ENCODE data around the gene ADAMTSL4.

ADAMTSL4 gene

DNA sequence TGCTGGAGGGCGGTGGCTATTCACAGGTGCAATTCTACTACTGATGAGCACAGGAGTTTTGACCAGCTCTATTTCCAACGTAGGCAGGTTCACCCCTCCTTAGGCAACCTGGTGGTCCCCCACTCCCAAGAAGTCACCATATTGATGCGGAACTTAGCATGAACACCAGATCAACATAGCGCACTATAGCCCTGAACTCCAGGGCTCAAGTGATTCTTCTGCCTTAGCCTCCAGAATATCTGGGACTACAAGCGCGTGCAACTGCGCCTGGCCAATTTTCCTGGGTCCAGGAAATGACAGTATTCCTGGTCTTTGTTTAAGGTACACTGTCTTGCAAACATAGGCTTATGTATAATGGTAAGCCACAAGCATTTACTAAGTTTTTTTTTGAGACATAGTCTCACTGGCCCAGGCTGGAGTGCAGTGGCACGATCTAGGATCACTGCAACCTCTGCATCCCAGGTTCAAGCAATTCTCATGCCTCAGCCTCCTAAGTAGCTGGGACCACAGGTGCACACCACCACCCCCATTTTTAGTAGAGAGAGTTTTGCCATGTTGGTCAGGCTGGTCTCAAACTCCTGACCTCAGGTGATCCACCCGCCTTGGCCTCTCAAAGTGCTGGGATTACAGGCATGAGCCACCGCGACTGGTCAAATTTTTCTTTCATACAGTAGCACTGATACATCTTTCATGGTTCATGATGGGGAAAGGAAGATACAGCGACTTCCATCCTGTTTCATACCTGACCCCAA, 17.6 kb downstream of the ADAMTSL4 start:
- peak overlapping the region; percentile 97 for H3K27ac ChIP-seq (ENCODE audit: low read length, poor library complexity, severe bottlenecking)
- no peak overlapping the region for H2AFZ ChIP-seq (ENCODE audit: low read depth, low read length)

DNA sequence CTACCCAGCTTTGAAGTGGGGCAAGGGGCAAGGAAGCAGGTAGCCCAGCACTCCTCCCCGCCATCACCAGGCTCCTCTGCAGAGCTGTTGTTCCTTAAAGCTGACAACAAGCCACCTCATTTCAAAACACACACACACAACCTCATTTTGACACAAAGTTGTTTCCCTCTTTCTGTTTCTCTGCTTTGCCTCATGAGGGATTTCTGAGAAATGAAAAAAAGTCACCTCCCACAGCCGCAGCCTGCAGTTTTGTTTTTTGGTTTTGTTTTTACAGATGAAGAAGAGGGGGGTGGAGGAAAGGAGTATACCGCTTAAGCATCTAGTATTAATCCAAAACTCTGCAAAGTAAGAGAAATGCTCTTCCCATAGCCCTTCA, 18.1 kb downstream of the ADAMTSL4 start:
- DNase-seq: peak; percentile 78

More for the DNA sequence above, 17.6 kb downstream of the ADAMTSL4 start:
- no peaks in the 10 kb centered on the region for H3K79me1 ChIP-seq (replicated peaks; ENCODE audit: low read length, poor library complexity, severe bottlenecking)
- H3K9ac ChIP-seq (ENCODE audit: low read length): peak overlapping the region; percentile 86
- peaks cover 52% of the 10 kb centered on the region for H3K4me1 ChIP-seq (ENCODE audit: control insufficient read depth, insufficient read depth, low read depth, low read length)
- H2AK5ac ChIP-seq (ENCODE audit: low read length, severe bottlenecking): peak overlapping the region; percentile 99
- peak overlapping the region; percentile 93 to 94 for H3K18ac ChIP-seq (ENCODE audit: low read depth in 1 of 2, low read length in 2 of 2)
- peak; percentile 65 for DNase-seq
- H3K36me3 ChIP-seq (ENCODE audit: control insufficient read depth in 1 of 2, insufficient read depth in 2 of 2, low read depth in 1 of 2, low read length in 2 of 2): peaks cover 5 to 7% of the 10 kb centered on the region in 2 experiments
- H3K23ac ChIP-seq (ENCODE audit: low read length in 2 of 2): no peak overlapping the region
- H2BK120ac ChIP-seq (ENCODE audit: low read depth, low read length): peak overlapping the region; percentile 59
- H2BK15ac ChIP-seq (ENCODE audit: low read depth, poor library complexity, severe bottlenecking): peak overlapping the region; percentile 97
- WGBS: 95% methylated on average over 11 of the region's 12 CpGs
- H3K9me3 ChIP-seq (ENCODE audit: control insufficient read depth, low read length): no peaks in the 10 kb centered on the region
- peak overlapping the region; percentile 50 for H4K8ac ChIP-seq (ENCODE audit: low read length)
- H3K14ac ChIP-seq (ENCODE audit: low read length in 2 of 2): peak overlapping the region in 1 of 2 experiments; percentile 90
- H3K4me2 ChIP-seq (ENCODE audit: low read length, poor library complexity, severe bottlenecking): peak overlapping the region; percentile 84
- H2BK5ac ChIP-seq (ENCODE audit: low read depth, low read length, poor library complexity, severe bottlenecking): peak overlapping the region; percentile 88
- peak overlapping the region; percentile 90 for H4K91ac ChIP-seq (ENCODE audit: low read length)
- peak overlapping the region; percentile 65 to 85 for H3K4ac ChIP-seq (ENCODE audit: low read depth in 1 of 2, low read length in 2 of 2)
- peak overlapping the region in 1 of 2 experiments; percentile 48 for H3K4me3 ChIP-seq (ENCODE audit: insufficient read depth in 1 of 2, low read depth in 1 of 2, low read length in 2 of 2)
- no peaks in the 10 kb centered on the region for H3K27me3 ChIP-seq (ENCODE audit: control insufficient read depth in 1 of 2, insufficient read depth in 1 of 2, low read length in 2 of 2)
- peak overlapping the region; percentile 77 to 86 for H2BK12ac ChIP-seq (ENCODE audit: low read length in 2 of 2)

DNA sequence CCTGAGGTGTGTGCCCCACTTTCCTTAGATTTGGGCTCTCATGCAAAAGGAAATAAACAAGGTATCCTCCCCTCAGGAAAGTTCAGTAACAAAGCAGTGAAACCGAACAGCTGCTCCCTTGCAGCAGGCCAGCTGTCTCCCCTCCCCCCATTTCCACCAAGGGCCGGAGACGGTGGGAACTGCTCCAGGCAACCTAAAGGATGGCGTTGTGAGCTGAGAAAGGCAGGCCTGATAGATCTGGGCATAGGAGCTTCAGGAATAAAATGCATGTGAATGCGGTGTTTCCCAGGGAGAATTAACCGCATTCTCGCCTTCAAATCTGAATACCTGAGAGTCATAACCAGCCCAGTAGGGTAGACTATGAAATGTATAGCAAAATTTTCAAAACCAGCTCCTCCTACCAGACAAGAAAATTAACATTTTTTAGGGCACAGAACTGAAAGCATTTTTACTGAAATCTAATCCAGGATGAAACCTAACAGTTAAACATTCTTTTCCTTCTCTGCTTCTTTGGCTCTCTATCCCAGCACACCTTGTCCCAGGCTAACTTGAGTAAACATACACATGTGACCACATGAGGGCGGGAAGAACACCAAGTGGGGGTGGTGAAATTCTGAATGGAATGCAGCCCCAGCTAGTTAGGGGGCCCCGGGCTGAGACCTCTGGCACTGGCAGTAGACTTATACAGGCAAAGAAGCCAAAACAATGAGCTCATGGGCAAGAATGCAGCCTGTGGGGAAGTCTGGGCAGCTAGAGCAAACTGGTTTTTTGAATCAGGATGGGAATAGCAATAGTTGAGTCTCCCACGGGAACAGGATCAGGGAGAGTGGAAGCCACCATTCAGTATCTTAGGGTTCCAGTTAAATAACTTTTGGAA, 18.7 kb downstream of the ADAMTSL4 start:
- Histone ChIP-seq H3K4me1 (ENCODE audit: control insufficient read depth, insufficient read depth, low read depth, low read length) (peaks cover 47% of the 10 kb centered on the region), H3K23ac (ENCODE audit: low read length in 2 of 2) (no peak overlapping the region), H3K9me3 (ENCODE audit: control insufficient read depth, low read length) (no peaks in the 10 kb centered on the region), H2AK5ac (ENCODE audit: low read length, severe bottlenecking) (peak overlapping the region; percentile 99), H3K36me3 (ENCODE audit: control insufficient read depth in 1 of 2, insufficient read depth in 2 of 2, low read depth in 1 of 2, low read length in 2 of 2) (peaks cover 13 to 17% of the 10 kb centered on the region in 2 experiments), H3K4me3 (ENCODE audit: insufficient read depth in 1 of 2, low read depth in 1 of 2, low read length in 2 of 2) (peak overlapping the region in 1 of 2 experiments; percentile 48), H2BK120ac (ENCODE audit: low read depth, low read length) (peak overlapping the region; percentile 59), H3K14ac (ENCODE audit: low read length in 2 of 2) (peak overlapping the region in 1 of 2 experiments; percentile 55), H2BK15ac (ENCODE audit: low read depth, poor library complexity, severe bottlenecking) (peak overlapping the region; percentile 85), H3K27me3 (ENCODE audit: control insufficient read depth in 1 of 2, insufficient read depth in 1 of 2, low read length in 2 of 2) (no peaks in the 10 kb centered on the region), H3K4ac (ENCODE audit: low read depth in 1 of 2, low read length in 2 of 2) (peak overlapping the region; percentile 73 to 75), H3K79me1 (replicated peaks; ENCODE audit: low read length, poor library complexity, severe bottlenecking) (no peaks in the 10 kb centered on the region), H3K9ac (ENCODE audit: low read length) (peak overlapping the region; percentile 86), H4K91ac (ENCODE audit: low read length) (peak overlapping the region; percentile 77), H4K8ac (ENCODE audit: low read length) (peak overlapping the region; percentile 80), H2BK5ac (ENCODE audit: low read depth, low read length, poor library complexity, severe bottlenecking) (peak overlapping the region; percentile 88), H3K4me2 (ENCODE audit: low read length, poor library complexity, severe bottlenecking) (peak overlapping the region; percentile 84), H2BK12ac (ENCODE audit: low read length in 2 of 2) (peak overlapping the region; percentile 64 to 65), H3K18ac (ENCODE audit: low read depth in 1 of 2, low read length in 2 of 2) (peak overlapping the region; percentile 26 to 94), H3K27ac (ENCODE audit: low read length, poor library complexity, severe bottlenecking) (peak overlapping the region; percentile 97), H2AFZ (ENCODE audit: low read depth, low read length) (no peak overlapping the region)
- peak; percentile 98 for DNase-seq
- 3% methylated on average over 6 of the region's 10 CpGs for WGBS

More for the DNA sequence above, 18.1 kb downstream of the ADAMTSL4 start:
- H2BK15ac ChIP-seq (ENCODE audit: low read depth, poor library complexity, severe bottlenecking): peak overlapping the region; percentile 97
- peak overlapping the region; percentile 88 for H2BK5ac ChIP-seq (ENCODE audit: low read depth, low read length, poor library complexity, severe bottlenecking)
- H3K9ac ChIP-seq (ENCODE audit: low read length): peak overlapping the region; percentile 86
- peak overlapping the region in 1 of 2 experiments; percentile 34 for H3K23ac ChIP-seq (ENCODE audit: low read length in 2 of 2)
- H3K27me3 ChIP-seq (ENCODE audit: control insufficient read depth in 1 of 2, insufficient read depth in 1 of 2, low read length in 2 of 2): no peaks in the 10 kb centered on the region
- peak overlapping the region; percentile 90 for H4K91ac ChIP-seq (ENCODE audit: low read length)
- H3K27ac ChIP-seq (ENCODE audit: low read length, poor library complexity, severe bottlenecking): peak overlapping the region; percentile 97
- peaks cover 51% of the 10 kb centered on the region for H3K4me1 ChIP-seq (ENCODE audit: control insufficient read depth, insufficient read depth, low read depth, low read length)
- no peaks in the 10 kb centered on the region for H3K79me1 ChIP-seq (replicated peaks; ENCODE audit: low read length, poor library complexity, severe bottlenecking)
- H4K8ac ChIP-seq (ENCODE audit: low read length): peak overlapping the region; percentile 80
- peak overlapping the region; percentile 67 to 94 for H3K18ac ChIP-seq (ENCODE audit: low read depth in 1 of 2, low read length in 2 of 2)
- peak overlapping the region; percentile 84 for H3K4me2 ChIP-seq (ENCODE audit: low read length, poor library complexity, severe bottlenecking)
- H2AK5ac ChIP-seq (ENCODE audit: low read length, severe bottlenecking): peak overlapping the region; percentile 99
- peak overlapping the region in 1 of 2 experiments; percentile 23 for H3K14ac ChIP-seq (ENCODE audit: low read length in 2 of 2)
- H3K4ac ChIP-seq (ENCODE audit: low read depth in 1 of 2, low read length in 2 of 2): peak overlapping the region; percentile 73 to 85
- peak overlapping the region; percentile 59 for H2BK120ac ChIP-seq (ENCODE audit: low read depth, low read length)
- no peak overlapping the region for H2AFZ ChIP-seq (ENCODE audit: low read depth, low read length)
- peaks cover 11% of the 10 kb centered on the region in 2 experiments for H3K36me3 ChIP-seq (ENCODE audit: control insufficient read depth in 1 of 2, insufficient read depth in 2 of 2, low read depth in 1 of 2, low read length in 2 of 2)
- H3K4me3 ChIP-seq (ENCODE audit: insufficient read depth in 1 of 2, low read depth in 1 of 2, low read length in 2 of 2): peak overlapping the region in 1 of 2 experiments; percentile 48
- 45% methylated on average over 1 of the region's 3 CpGs for WGBS
- H2BK12ac ChIP-seq (ENCODE audit: low read length in 2 of 2): peak overlapping the region; percentile 63 to 86
- no peaks in the 10 kb centered on the region for H3K9me3 ChIP-seq (ENCODE audit: control insufficient read depth, low read length)

Measured in mesenchymal stem cell (in vitro differentiated cells and primary cell).